Activated CD4-positive, alpha-beta T cell treated with anti-CD3 and anti-CD28 coated beads, Interleukin-2, amount 10 ng/mL, durations not matched to agents 7 days and 5 days (primary cell): ENCODE data around the gene TCEANC. TPM values are rescaled to one million over a fixed set of nuclear protein-coding genes. Genes with fewer than 3 reads are reported as not detected.
A peak's percentile ranks its signal among the peaks of the same experiment; 100 is the strongest.
"Not testable (repeated sequence)": the region's sequence is repeated elsewhere in the genome, so short reads cannot be mapped to it uniquely, and the experiment has no call there.

Source experiments
- CTCF ChIA-PET: fragments of 350-600 bp; sonication (Branson Sonifier 250); formaldehyde crosslinking; loops from one replicate; lab custom pipeline; 2021; ENCODE audit warnings: antibody characterized with exemption; lab: Charles Lee
- POLR2A ChIA-PET: fragments of 350-600 bp; sonication (Branson Sonifier 250); formaldehyde crosslinking; loops from one replicate; lab custom pipeline; 2021; ENCODE audit warnings: antibody characterized with exemption; lab: Charles Lee
- DNase-seq: peaks from one replicate; pipeline ENCODE4 v3.0.0-alpha.2; 2020
- H3K27ac Mint-ChIP-seq: one replicate; pipeline ENCODE4 v1.8.0; 2021; ENCODE audit warnings: mild to moderate bottlenecking, moderate library complexity, mixed read lengths
- H3K27me3 Mint-ChIP-seq: one replicate; pipeline ENCODE4 v1.8.0; 2021; ENCODE audit warnings: mixed read lengths
- H3K36me3 Mint-ChIP-seq: one replicate; pipeline ENCODE4 v1.8.0; 2021; ENCODE audit warnings: low read depth, mixed read lengths
- H3K4me1 Mint-ChIP-seq: one replicate; pipeline ENCODE4 v1.8.0; 2021; ENCODE audit warnings: mixed read lengths
- H3K4me3 Mint-ChIP-seq: one replicate; pipeline ENCODE4 v1.8.0; 2021; ENCODE audit warnings: mild to moderate bottlenecking, moderate library complexity, mixed read lengths
- H3K9me3 Mint-ChIP-seq: one replicate; pipeline ENCODE4 v1.8.0; 2021; ENCODE audit warnings: mixed read lengths
- total RNA-seq, 2 experiments: library from RNA; stranded (reverse); gene quantifications; one replicate each; pipeline ENCODE4 v1.2.3, GENCODE V29; 2021

TCEANC gene, protein sequence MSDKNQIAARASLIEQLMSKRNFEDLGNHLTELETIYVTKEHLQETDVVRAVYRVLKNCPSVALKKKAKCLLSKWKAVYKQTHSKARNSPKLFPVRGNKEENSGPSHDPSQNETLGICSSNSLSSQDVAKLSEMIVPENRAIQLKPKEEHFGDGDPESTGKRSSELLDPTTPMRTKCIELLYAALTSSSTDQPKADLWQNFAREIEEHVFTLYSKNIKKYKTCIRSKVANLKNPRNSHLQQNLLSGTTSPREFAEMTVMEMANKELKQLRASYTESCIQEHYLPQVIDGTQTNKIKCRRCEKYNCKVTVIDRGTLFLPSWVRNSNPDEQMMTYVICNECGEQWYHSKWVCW
- total RNA-seq: 1 to 10 TPM; 6.9 to 8.3 TPM

DNA sequence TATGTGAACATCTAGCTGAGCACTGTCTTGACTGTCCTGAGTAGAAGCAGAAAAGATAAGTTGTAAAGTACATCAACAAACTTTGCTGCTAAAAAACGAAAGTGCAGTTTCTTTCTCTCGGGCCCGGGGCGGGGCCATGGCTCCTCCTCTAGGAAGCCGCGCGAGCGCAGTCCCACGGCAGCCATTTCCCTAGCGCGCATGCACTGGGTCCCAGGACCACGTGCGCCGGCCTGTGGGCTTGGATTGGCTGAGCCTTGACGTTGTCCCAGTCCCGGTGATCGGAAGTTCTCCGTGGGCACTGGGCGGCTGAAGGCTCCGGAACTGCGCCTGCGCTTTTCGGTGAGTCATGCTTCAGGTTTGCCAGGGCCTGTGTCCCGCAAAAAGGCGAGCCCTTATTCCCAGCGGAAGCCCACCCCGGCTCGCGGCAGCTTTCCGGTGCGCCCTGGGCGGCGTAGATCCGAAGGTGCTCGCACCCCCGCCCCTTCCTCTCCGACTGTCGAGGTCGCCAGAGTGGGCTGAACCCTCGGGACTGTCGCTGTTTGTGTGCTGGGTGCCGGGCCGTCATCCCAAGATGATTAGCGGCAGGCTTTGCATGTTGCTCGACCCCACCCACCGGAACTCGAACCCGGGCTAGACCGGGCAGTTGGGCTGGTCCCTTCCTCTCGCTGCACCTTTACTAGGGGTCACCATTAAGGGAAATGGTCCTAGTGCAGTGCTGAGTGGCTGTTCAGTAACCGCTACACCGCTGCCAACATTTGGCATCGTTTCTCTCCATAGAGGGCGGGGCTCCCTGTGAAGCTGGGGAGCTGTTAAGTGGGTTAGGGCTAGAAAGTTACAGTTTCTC, at the start of gene TCEANC:
TSS of gene TCEANC (plus strand) at position 292 of the 844 bp plus-strand sequence. CDS start 9,368 bp downstream, outside the sequence.
- DNase-seq: peak; percentile 94
- Mint-ChIP-seq H3K9me3 (no peaks in the 10 kb centered on the region), H3K4me1 (peaks cover 25% of the 10 kb centered on the region), H3K4me3 (peak within 1 kb of the TSS; percentile 83), H3K27me3 (no peaks in the 10 kb centered on the region), H3K27ac (peak within 1 kb of the TSS; percentile 98), H3K36me3 (peaks cover 15% of the 10 kb centered on the region)
- ChIA-PET POLR2A (interaction anchor here (0.6 kb wide), 1 partner anchor 566 kb away, joined by 3 read pairs; no protein-coding TSS in a partner anchor), CTCF (no interaction called here)

DNA sequence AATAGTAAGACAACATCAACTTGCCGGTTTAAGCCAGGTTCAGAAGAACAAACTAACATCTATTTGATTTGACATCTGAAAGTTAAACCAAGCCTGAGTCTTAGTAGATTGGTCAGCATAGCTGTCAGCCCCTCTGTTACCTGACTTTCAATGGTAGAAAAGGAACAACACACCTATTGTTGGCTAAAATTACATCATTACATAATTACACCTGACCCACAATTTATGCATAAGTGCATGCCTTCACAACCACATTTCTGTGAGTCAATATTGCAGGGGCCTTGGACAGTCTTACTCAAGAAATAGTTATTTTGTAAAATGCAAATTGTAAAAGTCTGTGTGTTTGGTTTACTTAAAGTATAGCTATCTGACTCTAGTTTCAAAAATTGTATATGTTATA, 47.3 kb upstream of the TCEANC start:
- H3K4me3 Mint-ChIP-seq: no peak overlapping the region

DNA sequence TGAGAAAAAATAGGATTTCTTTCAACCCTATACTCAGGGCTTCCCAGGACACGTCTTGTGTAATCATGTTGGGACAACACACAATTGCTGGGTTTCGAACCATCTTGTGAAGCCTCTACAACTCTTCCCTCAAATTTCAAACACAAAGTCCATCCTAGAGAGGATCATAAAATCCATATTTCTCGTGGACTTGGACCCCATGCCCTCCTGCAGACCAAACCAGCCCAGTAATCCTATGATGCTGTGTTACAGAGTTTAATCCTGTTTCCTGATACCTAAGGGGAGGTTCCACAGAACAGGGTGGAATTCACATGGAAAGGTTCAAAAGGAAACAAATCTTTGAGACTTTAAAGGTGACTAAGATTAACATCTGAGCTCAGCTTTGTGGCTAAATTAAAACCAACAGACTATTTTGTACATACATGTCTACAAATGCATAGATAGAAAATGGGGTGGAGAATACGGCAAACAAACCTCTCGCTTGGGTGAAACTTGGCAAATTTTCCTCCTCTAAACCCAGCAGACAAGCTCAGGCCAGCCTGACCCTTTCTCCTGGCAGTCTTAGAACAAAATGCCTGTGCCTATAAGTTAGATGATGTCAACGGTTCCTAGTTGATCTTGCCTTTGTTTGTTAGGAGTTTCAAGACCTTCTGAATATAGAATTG, 45.5 kb upstream of the TCEANC start:
- ChIA-PET POLR2A (no interaction called here), CTCF (no interaction called here)
- Mint-ChIP-seq H3K27ac (no peak overlapping the region), H3K4me1 (no peaks in the 10 kb centered on the region), H3K27me3 (no peaks in the 10 kb centered on the region), H3K4me3 (no peak overlapping the region), H3K9me3 (no peaks in the 10 kb centered on the region), H3K36me3 (no peaks in the 10 kb centered on the region)
- no peak for DNase-seq

More for the DNA sequence above, 47.3 kb upstream of the TCEANC start:
- H3K9me3 Mint-ChIP-seq: no peaks in the 10 kb centered on the region
- no peaks in the 10 kb centered on the region for H3K36me3 Mint-ChIP-seq
- ChIA-PET CTCF (interaction anchor here (0.6 kb wide), 1 partner anchor 787 kb away, joined by 3 read pairs; no protein-coding TSS in a partner anchor), POLR2A (no interaction called here)
- H3K4me1 Mint-ChIP-seq: no peaks in the 10 kb centered on the region
- H3K27me3 Mint-ChIP-seq: no peaks in the 10 kb centered on the region
- no peak for DNase-seq
- no peak overlapping the region for H3K27ac Mint-ChIP-seq

DNA sequence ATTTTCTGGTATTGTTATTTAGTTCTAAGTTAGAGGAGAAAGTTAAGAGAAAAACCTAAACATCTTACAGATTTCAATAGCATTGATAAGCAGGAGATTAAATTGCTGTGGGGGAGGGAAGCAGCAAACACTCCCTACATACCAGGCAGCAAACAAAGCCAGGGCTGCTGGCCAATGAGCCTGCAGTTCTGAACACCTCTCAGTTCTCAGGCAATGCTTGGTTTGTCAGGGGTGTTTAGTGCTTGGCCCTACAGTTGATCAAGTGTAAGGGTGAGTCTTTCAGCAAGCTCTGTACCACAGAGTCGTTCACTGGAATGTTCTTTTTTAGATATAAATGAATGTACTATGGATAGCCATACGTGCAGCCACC, 45.0 kb upstream of the TCEANC start:
- H3K4me1 Mint-ChIP-seq: no peaks in the 10 kb centered on the region
- no peak overlapping the region for H3K27ac Mint-ChIP-seq
- H3K27me3 Mint-ChIP-seq: no peaks in the 10 kb centered on the region
- DNase-seq: no peak
- no peak overlapping the region for H3K4me3 Mint-ChIP-seq
- ChIA-PET POLR2A (no interaction called here), CTCF (no interaction called here)
- no peaks in the 10 kb centered on the region for H3K9me3 Mint-ChIP-seq
- no peaks in the 10 kb centered on the region for H3K36me3 Mint-ChIP-seq

DNA sequence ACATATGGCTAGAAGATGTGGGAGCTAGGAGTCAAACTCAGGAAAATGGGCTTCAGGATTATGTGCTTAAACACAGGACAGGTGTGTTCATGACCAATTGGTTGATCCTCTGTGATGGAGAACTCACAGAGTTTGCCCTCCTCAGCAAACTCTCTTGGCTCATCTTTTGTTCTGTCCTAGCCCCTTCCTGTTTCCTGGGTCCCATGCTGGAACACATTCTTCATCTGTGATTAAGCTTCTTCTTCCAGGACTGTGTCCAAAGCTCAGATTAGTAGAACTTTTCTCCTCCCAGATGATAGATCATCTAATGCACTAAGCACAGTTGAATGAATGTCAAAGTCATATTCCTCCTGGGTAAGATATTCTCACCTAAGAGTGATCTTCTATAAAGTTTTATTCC, 38.8 kb upstream of the TCEANC start:
- H3K36me3 Mint-ChIP-seq: no peaks in the 10 kb centered on the region
- H3K27me3 Mint-ChIP-seq: no peaks in the 10 kb centered on the region
- peaks cover 6% of the 10 kb centered on the region for H3K4me1 Mint-ChIP-seq
- H3K4me3 Mint-ChIP-seq: no peak overlapping the region
- H3K9me3 Mint-ChIP-seq: no peaks in the 10 kb centered on the region
- no peak for DNase-seq
- CTCF ChIA-PET: interaction anchor here (0.7 kb wide), 1 partner anchor 684 kb away, joined by 3 read pairs; no protein-coding TSS in a partner anchor
- POLR2A ChIA-PET: no interaction called here
- H3K27ac Mint-ChIP-seq: no peak overlapping the region

DNA sequence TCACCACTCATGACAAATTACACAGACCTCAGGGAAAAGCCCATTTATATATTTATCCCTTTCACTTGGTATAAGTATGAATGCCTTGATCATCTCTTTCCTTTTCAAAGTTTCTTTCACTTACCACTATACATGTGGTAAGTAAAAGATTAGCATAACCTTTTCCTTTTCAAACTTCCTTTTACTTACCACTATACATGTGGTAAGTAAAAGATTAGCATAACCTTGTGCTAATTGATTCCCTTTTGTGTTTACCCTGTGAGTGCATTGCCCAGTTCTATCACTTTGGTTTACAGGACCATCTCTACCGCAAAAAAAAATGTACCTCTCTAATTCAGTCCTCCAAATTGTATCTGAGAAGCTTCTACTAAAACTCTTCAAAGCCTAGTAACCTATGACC, 32.7 kb upstream of the TCEANC start:
- Mint-ChIP-seq H3K27ac (no peak overlapping the region), H3K36me3 (no peaks in the 10 kb centered on the region), H3K4me3 (no peak overlapping the region), H3K27me3 (no peaks in the 10 kb centered on the region), H3K4me1 (peaks cover 7% of the 10 kb centered on the region), H3K9me3 (no peaks in the 10 kb centered on the region)
- DNase-seq: no peak
- ChIA-PET POLR2A (no interaction called here), CTCF (no interaction called here)

DNA sequence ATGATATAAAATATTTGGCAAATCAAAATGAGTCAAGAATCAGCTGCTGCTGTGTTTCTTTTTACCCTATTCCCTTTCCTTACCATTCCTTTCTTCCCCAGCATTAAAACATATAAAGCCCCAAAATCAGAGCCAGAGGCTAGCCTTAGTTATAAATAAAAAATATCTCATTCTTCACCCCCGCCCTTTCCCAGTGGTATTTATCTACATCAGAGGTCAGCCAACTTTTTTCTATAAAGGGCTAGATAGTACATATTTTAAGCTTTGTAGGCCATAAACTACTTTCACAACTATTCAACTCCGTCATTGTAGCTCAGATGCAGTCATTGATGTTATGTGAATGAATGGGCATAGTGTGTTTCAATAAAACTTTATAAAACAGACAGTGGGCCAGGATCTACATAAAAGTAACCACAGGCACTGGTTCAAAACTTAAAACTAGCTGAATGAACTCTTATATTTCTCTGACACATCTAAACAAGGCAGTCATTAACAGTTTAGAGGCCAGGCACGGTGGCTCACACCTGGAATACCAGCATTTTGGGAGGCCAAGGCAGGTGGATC, 30.5 kb upstream of the TCEANC start:
- H3K27ac Mint-ChIP-seq: no peak overlapping the region
- peaks cover 4% of the 10 kb centered on the region for H3K4me1 Mint-ChIP-seq
- H3K27me3 Mint-ChIP-seq: no peaks in the 10 kb centered on the region
- H3K36me3 Mint-ChIP-seq: no peaks in the 10 kb centered on the region
- H3K4me3 Mint-ChIP-seq: no peak overlapping the region
- ChIA-PET POLR2A (no interaction called here), CTCF (no interaction called here)
- no peak for DNase-seq
- H3K9me3 Mint-ChIP-seq: no peaks in the 10 kb centered on the region

DNA sequence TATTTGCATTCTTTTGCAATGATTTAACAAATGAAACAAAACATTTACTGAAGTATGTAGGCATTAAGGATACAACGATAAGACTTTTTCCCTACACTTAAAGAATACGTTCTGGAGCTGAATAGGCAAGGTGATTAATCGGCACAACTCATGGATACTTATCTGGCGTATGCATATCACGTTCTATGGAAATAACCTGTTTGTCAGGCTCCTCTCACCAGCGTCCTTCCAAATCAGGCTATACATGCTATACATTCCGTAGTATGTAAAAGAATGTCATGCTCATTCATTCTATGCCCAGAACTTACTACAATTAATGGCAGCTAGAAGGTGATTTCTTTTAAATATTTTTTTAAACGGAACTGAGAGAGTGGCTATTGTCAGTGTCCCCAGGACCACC, 25.6 kb upstream of the TCEANC start:
- Mint-ChIP-seq H3K4me1 (no peaks in the 10 kb centered on the region), H3K36me3 (no peaks in the 10 kb centered on the region), H3K27ac (no peak overlapping the region), H3K9me3 (peaks cover 2% of the 10 kb centered on the region), H3K27me3 (no peaks in the 10 kb centered on the region), H3K4me3 (no peak overlapping the region)
- DNase-seq: no peak
- POLR2A ChIA-PET: no interaction called here
- CTCF ChIA-PET: no interaction called here

DNA sequence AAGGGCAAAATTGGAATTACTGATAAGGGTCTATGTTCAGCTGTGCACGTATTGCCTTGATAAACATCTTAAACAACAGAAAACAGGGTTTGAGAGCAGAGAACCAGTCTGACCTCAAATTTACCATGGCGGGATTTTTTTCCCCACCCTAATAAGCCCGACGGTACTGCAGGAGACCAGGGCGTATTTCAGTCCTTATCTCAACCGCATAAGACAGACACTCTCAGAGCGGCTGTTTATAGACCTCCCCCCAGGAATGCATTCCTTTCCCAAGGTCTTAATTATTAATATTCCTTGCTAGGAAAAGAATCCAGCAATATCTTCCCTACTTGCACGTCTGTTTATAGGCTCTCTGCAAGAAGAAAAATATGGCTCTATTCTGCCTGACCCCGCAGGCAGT, 15.7 kb upstream of the TCEANC start:
- H3K27me3 Mint-ChIP-seq, POLR2A ChIA-PET, H3K4me3 Mint-ChIP-seq, CTCF ChIA-PET, H3K27ac Mint-ChIP-seq, H3K4me1 Mint-ChIP-seq, DNase-seq, H3K36me3 Mint-ChIP-seq, H3K9me3 Mint-ChIP-seq: not testable (repeated sequence)

DNA sequence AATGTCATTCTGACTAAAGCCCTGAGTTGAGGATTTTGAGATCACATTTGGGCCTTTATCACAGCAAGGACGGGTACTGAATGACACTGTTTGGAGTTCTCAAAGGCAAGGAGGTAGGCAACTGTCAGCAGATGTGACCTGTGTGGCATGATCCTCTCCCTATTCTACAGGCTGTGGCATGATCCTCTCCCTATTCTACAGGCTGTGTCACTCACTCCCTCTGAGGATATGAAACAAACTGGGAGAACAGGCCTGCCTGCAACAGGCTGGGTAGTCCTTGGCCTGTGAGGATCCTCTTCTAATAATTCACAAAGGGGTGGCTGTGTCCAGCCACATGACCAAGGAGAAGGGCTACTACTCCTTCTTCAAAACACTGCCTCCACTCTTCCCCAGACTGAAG, 14.9 kb upstream of the TCEANC start:
- H3K27me3 Mint-ChIP-seq: no peaks in the 10 kb centered on the region
- ChIA-PET POLR2A (no interaction called here), CTCF (no interaction called here)
- no peaks in the 10 kb centered on the region for H3K36me3 Mint-ChIP-seq
- H3K4me1 Mint-ChIP-seq: no peaks in the 10 kb centered on the region
- peaks cover 5% of the 10 kb centered on the region for H3K9me3 Mint-ChIP-seq
- no peak for DNase-seq
- H3K27ac Mint-ChIP-seq: no peak overlapping the region
- H3K4me3 Mint-ChIP-seq: no peak overlapping the region

DNA sequence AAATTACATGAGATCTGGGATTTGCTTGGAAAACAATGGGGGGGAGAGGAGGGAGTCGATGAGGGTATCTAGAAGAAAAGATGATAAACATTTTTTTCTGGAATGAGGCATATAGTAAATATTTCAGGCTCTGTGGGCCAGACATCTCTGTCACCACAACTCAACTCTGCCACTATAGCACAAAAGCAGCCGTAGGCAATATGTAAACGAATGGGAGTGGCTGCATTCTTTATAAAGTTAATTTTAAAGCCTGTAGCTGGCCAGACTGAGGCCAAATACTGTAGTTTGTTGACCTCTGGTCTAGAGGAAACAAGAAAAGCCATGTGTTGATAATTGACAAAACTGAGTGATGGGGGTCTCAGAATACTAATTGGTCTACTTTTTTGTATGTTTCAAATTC, 14.1 kb upstream of the TCEANC start:
- peaks cover 5% of the 10 kb centered on the region for H3K9me3 Mint-ChIP-seq
- no peaks in the 10 kb centered on the region for H3K27me3 Mint-ChIP-seq
- DNase-seq: no peak
- no peaks in the 10 kb centered on the region for H3K36me3 Mint-ChIP-seq
- ChIA-PET POLR2A (no interaction called here), CTCF (no interaction called here)
- H3K4me1 Mint-ChIP-seq: no peaks in the 10 kb centered on the region
- no peak overlapping the region for H3K4me3 Mint-ChIP-seq
- no peak overlapping the region for H3K27ac Mint-ChIP-seq

DNA sequence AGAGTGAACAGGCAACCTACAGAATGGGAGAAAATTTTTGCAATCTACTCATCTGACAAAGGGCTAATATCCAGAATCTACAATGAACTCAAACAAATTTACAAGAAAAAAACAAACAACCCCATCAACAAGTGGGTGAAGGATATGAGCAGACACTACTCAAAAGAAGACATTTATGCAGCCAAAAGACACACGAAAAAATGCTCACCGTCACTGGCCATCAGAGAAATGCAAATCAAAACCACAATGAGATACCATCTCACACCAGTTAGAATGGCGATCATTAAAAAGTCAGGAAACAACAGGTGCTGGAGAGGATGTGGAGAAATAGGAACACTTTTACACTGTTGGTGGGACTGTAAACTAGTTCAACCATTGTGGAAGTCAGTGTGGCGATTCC, 11.3 kb upstream of the TCEANC start:
- H3K27me3 Mint-ChIP-seq, H3K27ac Mint-ChIP-seq, H3K9me3 Mint-ChIP-seq, H3K4me1 Mint-ChIP-seq, CTCF ChIA-PET, POLR2A ChIA-PET, H3K4me3 Mint-ChIP-seq, DNase-seq, H3K36me3 Mint-ChIP-seq: not testable (repeated sequence)
